HL-60 (cell line): ENCODE data around the gene CNP.
"Not testable (repeated sequence)": the region's sequence is repeated elsewhere in the genome, so short reads cannot be mapped to it uniquely, and the experiment has no call there.

Experiments used
- DNase-seq, 2 experiments: peaks; one replicate each; pipeline ENCODE4 v3.0.0-alpha.2; 2010 to 2020; ENCODE audit warnings: low read depth in 1 of 2, low spot score in 1 of 2
- H3K27ac ChIP-seq: fragments of 250-450 bp; sonication (Bioruptor Pico); replicated peaks from 2 replicates; pipeline ENCODE4 v1.5.1; 2020; ENCODE audit warnings: mild to moderate bottlenecking, moderate library complexity
- H3K27me3 ChIP-seq: fragments of 250-450 bp; sonication (Bioruptor Pico); 2 replicates; pipeline ENCODE4 v1.5.1; 2021; ENCODE audit warnings: mild to moderate bottlenecking, moderate library complexity; ENCODE audit not compliant: insufficient read depth, poor library complexity, severe bottlenecking
- H3K4me3 ChIP-seq: replicated peaks from 2 replicates; pipeline ENCODE4 v1.5.1; 2011; ENCODE audit warnings: mild to moderate bottlenecking, control low read depth, low read length; ENCODE audit not compliant: insufficient read depth
- GABPA ChIP-seq: IDR thresholded peaks from 2 replicates; pipeline ENCODE4 v1.6.1; 2012; ENCODE audit warnings: low read depth
- POLR2AphosphoS5 ChIP-seq: IDR thresholded peaks from 2 replicates; pipeline ENCODE4 v1.6.1; 2012; ENCODE audit warnings: low read depth
- SPI1 ChIP-seq: IDR thresholded peaks from 2 replicates; pipeline ENCODE4 v1.6.1; 2012; ENCODE audit warnings: low read depth, mild to moderate bottlenecking, borderline replicate concordance
- TF ChIP-seq, protein P1 (sequence below): IDR thresholded peaks from one replicate; pipeline ENCODE4 v1.5.1; 2011; ENCODE audit warnings: low read length, control low read depth, inconsistent platforms; ENCODE audit not compliant: insufficient read depth
- TF ChIP-seq, protein P2 (sequence below): IDR thresholded peaks from 2 replicates; pipeline ENCODE4 v1.6.1; 2012; ENCODE audit warnings: low read depth; ENCODE audit not compliant: insufficient replicate concordance

The CNP gene

DNA sequence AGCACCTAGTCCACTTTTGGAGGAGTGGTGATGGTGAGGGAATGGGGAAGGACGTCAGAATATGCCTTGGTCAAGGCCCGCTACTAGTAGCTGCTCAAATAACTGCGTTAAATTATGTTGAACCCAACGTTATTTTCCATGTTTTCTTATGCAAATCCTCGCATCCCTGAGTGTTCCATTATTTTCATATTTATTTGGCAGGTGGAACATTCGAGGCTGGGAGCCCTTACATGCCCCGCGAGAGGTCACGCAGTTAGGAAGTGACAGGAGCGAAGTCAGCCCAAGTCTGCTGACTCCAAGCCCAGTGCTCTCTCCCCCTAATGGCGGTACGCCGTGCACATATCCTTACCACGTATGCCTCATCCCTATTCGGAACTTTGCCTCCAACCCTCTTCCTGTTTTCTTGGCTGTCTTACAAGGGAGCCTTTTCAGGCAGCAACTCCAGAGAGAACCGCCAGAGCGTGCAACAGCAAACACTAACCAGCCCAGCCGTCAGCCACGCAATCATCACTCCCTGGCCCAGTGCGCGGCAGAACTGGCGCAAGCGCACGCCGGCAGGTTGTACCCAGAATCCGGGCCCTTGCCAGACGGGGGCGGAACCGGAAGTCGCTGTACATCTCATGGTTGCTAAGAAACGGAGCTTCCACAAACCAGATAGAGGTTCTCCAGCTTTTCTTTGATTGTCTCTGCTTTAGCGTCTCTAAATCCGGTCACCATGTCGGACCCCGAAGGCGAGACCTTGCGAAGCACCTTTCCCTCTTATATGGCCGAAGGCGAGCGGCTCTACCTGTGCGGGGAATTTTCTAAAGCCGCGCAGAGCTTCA lies 36.4 kb upstream of the CNP start, which contains the start of gene ODAD4:
Gene ODAD4, plus strand, starts transcription at position 609 of the 824 bp plus-strand sequence. Its CDS starts 107 bp downstream, at position 716.
- peak; percentile 90 to 98 for DNase-seq
- Histone ChIP-seq H3K4me3 (peak within 1 kb of the TSS; percentile 47), H3K27ac (peak within 1 kb of the TSS; percentile 74), H3K27me3 (no peaks in the 10 kb centered on the region)
- TF ChIP-seq SPI1 (peak; percentile 92), GABPA (peak; percentile 70), POLR2AphosphoS5 (peak; percentile 86)
- TF ChIP-seq, protein P1, sequence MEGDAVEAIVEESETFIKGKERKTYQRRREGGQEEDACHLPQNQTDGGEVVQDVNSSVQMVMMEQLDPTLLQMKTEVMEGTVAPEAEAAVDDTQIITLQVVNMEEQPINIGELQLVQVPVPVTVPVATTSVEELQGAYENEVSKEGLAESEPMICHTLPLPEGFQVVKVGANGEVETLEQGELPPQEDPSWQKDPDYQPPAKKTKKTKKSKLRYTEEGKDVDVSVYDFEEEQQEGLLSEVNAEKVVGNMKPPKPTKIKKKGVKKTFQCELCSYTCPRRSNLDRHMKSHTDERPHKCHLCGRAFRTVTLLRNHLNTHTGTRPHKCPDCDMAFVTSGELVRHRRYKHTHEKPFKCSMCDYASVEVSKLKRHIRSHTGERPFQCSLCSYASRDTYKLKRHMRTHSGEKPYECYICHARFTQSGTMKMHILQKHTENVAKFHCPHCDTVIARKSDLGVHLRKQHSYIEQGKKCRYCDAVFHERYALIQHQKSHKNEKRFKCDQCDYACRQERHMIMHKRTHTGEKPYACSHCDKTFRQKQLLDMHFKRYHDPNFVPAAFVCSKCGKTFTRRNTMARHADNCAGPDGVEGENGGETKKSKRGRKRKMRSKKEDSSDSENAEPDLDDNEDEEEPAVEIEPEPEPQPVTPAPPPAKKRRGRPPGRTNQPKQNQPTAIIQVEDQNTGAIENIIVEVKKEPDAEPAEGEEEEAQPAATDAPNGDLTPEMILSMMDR = peak; percentile 32
- TF ChIP-seq, protein P2, sequence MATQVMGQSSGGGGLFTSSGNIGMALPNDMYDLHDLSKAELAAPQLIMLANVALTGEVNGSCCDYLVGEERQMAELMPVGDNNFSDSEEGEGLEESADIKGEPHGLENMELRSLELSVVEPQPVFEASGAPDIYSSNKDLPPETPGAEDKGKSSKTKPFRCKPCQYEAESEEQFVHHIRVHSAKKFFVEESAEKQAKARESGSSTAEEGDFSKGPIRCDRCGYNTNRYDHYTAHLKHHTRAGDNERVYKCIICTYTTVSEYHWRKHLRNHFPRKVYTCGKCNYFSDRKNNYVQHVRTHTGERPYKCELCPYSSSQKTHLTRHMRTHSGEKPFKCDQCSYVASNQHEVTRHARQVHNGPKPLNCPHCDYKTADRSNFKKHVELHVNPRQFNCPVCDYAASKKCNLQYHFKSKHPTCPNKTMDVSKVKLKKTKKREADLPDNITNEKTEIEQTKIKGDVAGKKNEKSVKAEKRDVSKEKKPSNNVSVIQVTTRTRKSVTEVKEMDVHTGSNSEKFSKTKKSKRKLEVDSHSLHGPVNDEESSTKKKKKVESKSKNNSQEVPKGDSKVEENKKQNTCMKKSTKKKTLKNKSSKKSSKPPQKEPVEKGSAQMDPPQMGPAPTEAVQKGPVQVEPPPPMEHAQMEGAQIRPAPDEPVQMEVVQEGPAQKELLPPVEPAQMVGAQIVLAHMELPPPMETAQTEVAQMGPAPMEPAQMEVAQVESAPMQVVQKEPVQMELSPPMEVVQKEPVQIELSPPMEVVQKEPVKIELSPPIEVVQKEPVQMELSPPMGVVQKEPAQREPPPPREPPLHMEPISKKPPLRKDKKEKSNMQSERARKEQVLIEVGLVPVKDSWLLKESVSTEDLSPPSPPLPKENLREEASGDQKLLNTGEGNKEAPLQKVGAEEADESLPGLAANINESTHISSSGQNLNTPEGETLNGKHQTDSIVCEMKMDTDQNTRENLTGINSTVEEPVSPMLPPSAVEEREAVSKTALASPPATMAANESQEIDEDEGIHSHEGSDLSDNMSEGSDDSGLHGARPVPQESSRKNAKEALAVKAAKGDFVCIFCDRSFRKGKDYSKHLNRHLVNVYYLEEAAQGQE = no peak

DNA sequence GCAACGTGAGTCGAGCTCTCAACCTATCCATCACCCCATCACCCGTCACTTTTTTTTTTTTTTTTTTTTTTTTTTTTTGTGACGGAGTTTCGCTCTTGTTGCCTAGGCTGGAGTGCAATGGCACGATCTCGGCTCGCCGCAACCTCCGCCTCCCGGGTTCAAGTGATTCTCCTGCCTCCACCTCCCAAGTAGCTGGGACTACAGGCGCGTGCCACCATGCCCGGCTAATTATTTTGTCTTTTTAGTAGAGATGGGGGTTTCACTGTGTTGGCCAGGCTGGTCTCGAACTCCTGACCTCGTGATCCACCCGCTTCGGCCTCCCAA lies 35.8 kb upstream of the CNP start:
- not testable (repeated sequence) for H3K27me3 ChIP-seq, DNase-seq
- Histone ChIP-seq H3K27ac (peak overlapping the region; percentile 74), H3K4me3 (peak overlapping the region; percentile 38)

DNA sequence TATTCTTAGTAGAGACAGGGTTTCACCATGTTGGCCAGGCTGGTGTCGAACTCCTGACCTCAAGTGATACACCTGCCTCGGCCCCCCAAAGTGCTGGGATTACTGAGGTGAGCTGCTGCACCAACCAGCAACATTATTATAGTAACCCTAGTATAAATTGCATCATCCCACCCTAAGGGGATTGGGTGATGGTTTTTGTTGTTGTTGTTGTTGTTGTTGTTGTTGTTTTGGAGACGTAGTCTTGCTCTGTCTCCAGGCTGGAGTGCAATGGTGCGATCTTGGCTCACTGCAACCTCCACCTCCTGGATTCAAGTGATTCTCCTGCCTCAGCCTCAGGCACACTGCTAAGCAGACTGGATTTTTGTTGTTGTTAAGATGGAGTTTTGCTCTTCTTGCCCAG lies 34.9 kb upstream of the CNP start:
- not testable (repeated sequence) for DNase-seq, H3K27me3 ChIP-seq, H3K4me3 ChIP-seq
- H3K27ac ChIP-seq = peak overlapping the region; percentile 38; the same call in 1 of the 2 replicates

DNA sequence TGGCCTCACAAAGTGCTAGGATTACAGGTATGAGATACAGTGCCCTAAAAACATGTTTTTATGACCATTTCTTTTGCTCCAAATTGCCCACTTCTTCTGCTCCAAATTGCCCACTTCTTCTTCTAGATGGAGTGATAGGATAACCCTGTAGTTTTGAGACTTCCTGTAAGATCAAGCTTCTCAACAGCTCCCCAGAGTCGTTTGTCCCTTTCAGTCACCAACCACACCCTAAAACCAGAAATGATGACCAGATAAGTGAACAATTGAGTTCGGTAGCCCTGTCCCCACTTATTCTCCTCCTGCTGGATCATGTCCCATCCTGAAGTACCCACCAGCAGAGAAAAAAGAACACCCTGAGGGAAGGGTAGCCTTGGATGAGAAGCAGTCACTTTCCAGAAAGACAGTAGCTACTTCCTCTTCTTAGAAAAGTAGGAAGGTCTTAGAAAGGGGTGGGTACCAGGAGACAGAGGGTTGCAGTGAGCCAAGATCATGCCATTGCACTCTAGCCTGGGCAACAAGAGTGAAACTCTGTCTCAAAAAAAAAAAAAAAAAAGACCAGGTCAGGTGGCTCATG lies 33.7 kb upstream of the CNP start:
- DNase-seq = peak; percentile 61 to 74
- Histone ChIP-seq H3K27ac (peak overlapping the region; percentile 58), H3K4me3 (no peak overlapping the region), H3K27me3 (no peaks in the 10 kb centered on the region)
- peak; percentile 59; the same call in 1 of the 2 replicates for TF ChIP-seq SPI1
- TF ChIP-seq, protein P2 = no peak

DNA sequence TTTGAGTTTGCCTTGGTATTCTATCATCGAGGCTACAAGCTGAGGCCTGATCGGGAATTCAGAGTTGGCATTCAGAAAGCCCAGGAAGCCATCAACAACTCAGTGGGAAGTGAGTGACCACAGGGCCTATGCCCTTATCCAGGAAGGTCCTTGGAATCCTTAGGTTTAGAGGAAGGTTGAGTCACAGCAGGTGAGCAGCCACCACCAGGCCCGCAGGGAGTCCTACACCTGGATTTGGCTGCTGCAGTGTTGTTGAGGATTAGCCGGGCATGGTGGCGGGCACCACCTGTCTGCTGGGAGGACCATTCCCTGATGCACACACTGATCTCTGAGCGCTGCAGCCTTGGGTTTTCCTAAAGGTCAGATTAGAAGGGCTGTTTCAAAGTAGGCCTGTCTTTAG lies 31.0 kb upstream of the CNP start:
- no peak for DNase-seq
- TF ChIP-seq GABPA = no peak
- TF ChIP-seq, protein P2 = no peak
- TF ChIP-seq POLR2AphosphoS5 = no peak
- TF ChIP-seq SPI1 = no peak
- TF ChIP-seq, protein P1 = no peak
- Histone ChIP-seq H3K27me3 (no peaks in the 10 kb centered on the region), H3K4me3 (no peak overlapping the region), H3K27ac (no peak overlapping the region)
